WTC11 (cell line): ENCODE data around the gene TBX10. TPM values are rescaled to one million over a fixed set of nuclear protein-coding genes. Genes with fewer than 3 reads are reported as not detected.

Experiments used
- ATAC-seq: fragments of 200-7000 bp; cut with Tn5 transposase; 2 replicates; pipeline ENCODE4 v1.10.0; 2021; ENCODE audit warnings: mild to moderate bottlenecking, moderate library complexity
- CTCF ChIA-PET: fragments of 300-600 bp; sonication (Branson Sonifier 250); formaldehyde crosslinking; loops from one replicate; lab custom pipeline; 2021; ENCODE audit warnings: antibody characterized with exemption; lab: Charles Lee
- POLR2A ChIA-PET: fragments of 350-600 bp; sonication (Branson Sonifier 250); formaldehyde crosslinking; loops from one replicate; lab custom pipeline; 2021; ENCODE audit warnings: antibody characterized with exemption; lab: Charles Lee
- DNase-seq: peaks from one replicate; pipeline ENCODE4 v3.0.0; 2021; ENCODE audit warnings: low spot score
- H3K27ac Mint-ChIP-seq: 2 replicates; pipeline ENCODE4 v1.8.0; 2021; ENCODE audit warnings: mixed read lengths
- H3K27me3 Mint-ChIP-seq: 2 replicates; pipeline ENCODE4 v1.8.0; 2021; ENCODE audit warnings: low read depth, mild to moderate bottlenecking, moderate library complexity, mixed read lengths
- H3K36me3 Mint-ChIP-seq: 2 replicates; pipeline ENCODE4 v1.8.0; 2021; ENCODE audit warnings: mixed read lengths
- H3K4me1 Mint-ChIP-seq: 2 replicates; pipeline ENCODE4 v1.8.0; 2022; ENCODE audit warnings: mixed read lengths
- H3K4me3 Mint-ChIP-seq: 2 replicates; pipeline ENCODE4 v1.8.0; 2021; ENCODE audit warnings: mild to moderate bottlenecking, moderate library complexity, mixed read lengths
- H3K9me3 Mint-ChIP-seq: 2 replicates; pipeline ENCODE4 v1.8.0; 2021; ENCODE audit warnings: mixed read lengths
- AR ChIP-seq: fragments of 250-450 bp; sonication (Bioruptor Pico); IDR thresholded peaks from 2 replicates; pipeline ENCODE4 v1.9.0; 2021; ENCODE audit warnings: mild to moderate bottlenecking
- CBFB ChIP-seq: sonication (generic); formaldehyde crosslinking; IDR thresholded peaks from 2 replicates; pipeline ENCODE4 v1.8.1; 2022; ENCODE audit warnings: mild to moderate bottlenecking, low read depth, missing genetic modification reagents
- CREB1 ChIP-seq: sonication (generic); formaldehyde crosslinking; IDR thresholded peaks from 2 replicates; pipeline ENCODE4 v1.8.0; 2023; ENCODE audit warnings: mild to moderate bottlenecking, missing genetic modification reagents
- E2F1 ChIP-seq: sonication (generic); formaldehyde crosslinking; IDR thresholded peaks from 2 replicates; pipeline ENCODE4 v1.8.0; 2022; ENCODE audit warnings: mild to moderate bottlenecking, missing genetic modification reagents
- E2F4 ChIP-seq: sonication (generic); formaldehyde crosslinking; IDR thresholded peaks from 2 replicates; pipeline ENCODE4 v1.8.1; 2022; ENCODE audit warnings: low read depth, mild to moderate bottlenecking, moderate library complexity, missing genetic modification reagents, borderline replicate concordance
- E2F5 ChIP-seq: sonication (generic); formaldehyde crosslinking; IDR thresholded peaks from 2 replicates; pipeline ENCODE4 v1.8.1; 2022; ENCODE audit warnings: mild to moderate bottlenecking, moderate library complexity, missing genetic modification reagents
- GRHL2 ChIP-seq: fragments of 250-450 bp; sonication (Bioruptor Pico); IDR thresholded peaks from 2 replicates; pipeline ENCODE4 v1.8.0; 2022; ENCODE audit warnings: mild to moderate bottlenecking, moderate library complexity; ENCODE audit not compliant: insufficient replicate concordance, severe bottlenecking
- GTF2I ChIP-seq: fragments of 250-450 bp; sonication (Bioruptor Pico); conservative IDR thresholded peaks from 2 replicates; pipeline ENCODE4 v1.4.0; 2021; ENCODE audit warnings: mild to moderate bottlenecking
- MAX ChIP-seq: sonication (generic); formaldehyde crosslinking; IDR thresholded peaks from 2 replicates; pipeline ENCODE4 v1.8.0; 2022; ENCODE audit warnings: mild to moderate bottlenecking, missing genetic modification reagents
- NR2C2 ChIP-seq: sonication (generic); formaldehyde crosslinking; IDR thresholded peaks from 2 replicates; pipeline ENCODE4 v1.8.0; 2022; ENCODE audit warnings: mild to moderate bottlenecking, missing genetic modification reagents
- OVOL2 ChIP-seq: fragments of 250-450 bp; sonication (Bioruptor Pico); IDR thresholded peaks from 2 replicates; pipeline ENCODE4 v1.9.0; 2021; ENCODE audit warnings: mild to moderate bottlenecking, borderline replicate concordance
- PRDM15 ChIP-seq: sonication (generic); formaldehyde crosslinking; IDR thresholded peaks from 2 replicates; pipeline ENCODE4 v1.8.0; 2022; ENCODE audit warnings: missing genetic modification reagents
- RELA ChIP-seq: sonication (generic); formaldehyde crosslinking; IDR thresholded peaks from 2 replicates; pipeline ENCODE4 v1.8.1; 2022; ENCODE audit warnings: missing genetic modification reagents, mild to moderate bottlenecking, borderline replicate concordance
- RORB ChIP-seq: fragments of 250-450 bp; sonication (Bioruptor Pico); IDR thresholded peaks from 2 replicates; pipeline ENCODE4 v1.9.0; 2021; ENCODE audit warnings: mild to moderate bottlenecking
- SOX15 ChIP-seq: fragments of 250-450 bp; sonication (Bioruptor Pico); IDR thresholded peaks from 2 replicates; pipeline ENCODE4 v1.9.0; 2021; ENCODE audit warnings: mild to moderate bottlenecking
- SP1 ChIP-seq: sonication (generic); formaldehyde crosslinking; conservative IDR thresholded peaks from 2 replicates; pipeline ENCODE4 v1.8.1; 2022; ENCODE audit warnings: missing genetic modification reagents
- TEAD1 ChIP-seq: sonication (generic); formaldehyde crosslinking; IDR thresholded peaks from 2 replicates; pipeline ENCODE4 v1.8.0; 2022; ENCODE audit warnings: mild to moderate bottlenecking, missing genetic modification reagents
- TP53 ChIP-seq: sonication (generic); formaldehyde crosslinking; IDR thresholded peaks from 2 replicates; pipeline ENCODE4 v1.8.1; 2023; ENCODE audit warnings: mild to moderate bottlenecking, missing genetic modification reagents
- USF1 ChIP-seq: sonication (generic); formaldehyde crosslinking; IDR thresholded peaks from 2 replicates; pipeline ENCODE4 v1.8.0; 2022; ENCODE audit warnings: mild to moderate bottlenecking, missing genetic modification reagents
- USF2 ChIP-seq: sonication (generic); formaldehyde crosslinking; IDR thresholded peaks from 2 replicates; pipeline ENCODE4 v1.8.1; 2023; ENCODE audit warnings: mild to moderate bottlenecking, missing genetic modification reagents, moderate library complexity
- ZNF121 ChIP-seq: sonication (generic); formaldehyde crosslinking; IDR thresholded peaks from 2 replicates; pipeline ENCODE4 v1.8.0; 2023; ENCODE audit warnings: missing genetic modification reagents
- ZNF138 ChIP-seq: sonication (generic); formaldehyde crosslinking; conservative IDR thresholded peaks from 2 replicates; pipeline ENCODE4 v1.8.1; 2022; ENCODE audit warnings: mild to moderate bottlenecking, moderate library complexity, missing genetic modification reagents
- ZNF671 ChIP-seq: fragments of 250-450 bp; sonication (Bioruptor Pico); IDR thresholded peaks from 2 replicates; pipeline ENCODE4 v1.8.0; 2021; ENCODE audit warnings: mild to moderate bottlenecking
- total RNA-seq: library from RNA; stranded (reverse); gene quantifications from 3 replicates; pipeline ENCODE4 v1.2.3, GENCODE V29; 2021

Gene TBX10
- total RNA-seq, 1 experiment from 2014 or later, result not detected

GRCh38 chr11:67640021-67640757 lies 626 bp upstream of the TBX10 start (continued):
- TF ChIP-seq SP1 (CRISPR knock-in tag) (0 out of 2 replicates have a peak, but pooled peaks have one; percentile 51), RELA (CRISPR knock-in tag) (peak; percentile 97), CREB1 (CRISPR knock-in tag) (peak; percentile 88; the same call in 1 of the 2 replicates), GTF2I (CRISPR knock-in tag) (no peak), ZNF671 (CRISPR knock-in tag) (no peak), ZNF138 (CRISPR knock-in tag) (no peak), USF2 (CRISPR knock-in tag) (peak; percentile 72), ZNF121 (CRISPR knock-in tag) (peak; percentile 64), NR2C2 (CRISPR knock-in tag) (peak; percentile 73), PRDM15 (CRISPR knock-in tag) (peak; percentile 58), RORB (no peak), E2F1 (peak; percentile 97)

GRCh38 chr11:67638535-67639437 lies 777 bp downstream of the TBX10 start:
- no peak for DNase-seq
- TF ChIP-seq SOX15 (no peak), E2F5 (CRISPR knock-in tag) (no peak), CBFB (CRISPR knock-in tag) (no peak), E2F4 (CRISPR knock-in tag) (no peak), MAX (CRISPR knock-in tag) (no peak), OVOL2 (CRISPR knock-in tag) (no peak), GRHL2 (no peak), TEAD1 (CRISPR knock-in tag) (no peak), ZNF138 (CRISPR knock-in tag) (no peak), AR (CRISPR knock-in tag) (no peak), TP53 (CRISPR knock-in tag) (no peak), USF1 (CRISPR knock-in tag) (no peak)

More at GRCh38 chr11:67638535-67639437, 777 bp downstream of the TBX10 start:
- POLR2A ChIA-PET, result interaction anchor here (0.6 to 0.9 kb wide), 2 partner anchors 9 to 58 kb away, joined by 3 read pairs; partner anchors contain the start of gene NUDT8
- Mint-ChIP-seq H3K27ac (no peak overlapping the region), H3K4me1 (peaks cover 3% of the 10 kb centered on the region), H3K4me3 (no peak overlapping the region), H3K27me3 (peaks cover 30% of the 10 kb centered on the region), H3K36me3 (no peaks in the 10 kb centered on the region), H3K9me3 (peaks cover 3% of the 10 kb centered on the region; the same call in 1 of the 2 replicates)
- CTCF ChIA-PET, result interaction anchor here (0.8 to 4.5 kb wide), 5 partner anchors 9 to 59 kb away, joined by 3 to 43 read pairs (median 7); partner anchors contain the start of gene NUDT8
- ATAC-seq, result no peak
